CD4-positive, alpha-beta T cell treated with Interleukin-15 for 4 hours (primary cell): Measurements from ENCODE around the gene ALG12.
"Not testable (repeated sequence)": the region's sequence is repeated elsewhere in the genome, so short reads cannot be mapped to it uniquely, and the experiment has no call there.

ENCODE experiments used
- DNase-seq: peaks from one replicate; pipeline ENCODE4 v3.0.0-alpha.2; 2020; ENCODE audit warnings: low spot score

The ALG12 gene

DNA sequence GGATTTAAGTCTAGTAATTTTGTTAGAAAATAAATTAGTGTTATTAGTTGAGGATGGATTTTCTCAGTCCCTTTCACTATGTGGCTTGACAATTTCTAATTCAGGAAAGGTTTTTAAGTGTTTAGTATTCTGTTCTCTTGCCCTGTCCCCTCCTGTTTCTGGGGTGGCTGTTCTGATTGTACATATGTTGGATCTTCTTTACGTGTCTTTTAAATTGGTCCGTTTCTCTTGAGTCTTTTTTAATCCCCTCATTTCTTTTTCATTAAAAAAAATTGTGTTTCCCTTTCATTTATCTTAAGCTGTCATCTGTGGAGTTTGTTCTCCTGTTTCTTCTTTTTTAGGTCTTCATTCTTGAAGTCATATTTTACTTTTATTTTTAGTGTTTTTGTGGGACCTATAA, 52.1 kb downstream of the ALG12 start:
- DNase-seq: no peak

DNA sequence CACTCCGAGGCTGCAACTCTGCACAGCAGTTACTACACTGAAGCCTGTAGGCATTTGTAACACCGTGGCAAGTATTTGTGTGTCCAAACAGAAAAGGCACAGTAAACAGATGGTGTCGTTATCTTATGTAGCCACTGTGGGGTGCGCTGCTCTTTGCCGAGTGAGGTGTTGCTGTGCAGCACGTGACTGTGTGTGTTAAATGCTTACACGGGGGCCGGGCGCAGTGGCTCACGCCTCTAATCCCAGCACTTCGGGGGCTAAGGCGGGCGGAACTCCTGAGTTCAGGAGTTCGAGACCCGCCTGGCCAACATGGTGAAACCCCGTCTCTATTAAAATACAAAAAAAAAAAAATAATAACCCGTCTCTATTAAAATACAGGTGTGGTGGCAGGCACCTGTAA, 53.1 kb downstream of the ALG12 start:
- no peak for DNase-seq

GRCh38 chr22:49863931-49864330, 54.3 kb downstream of the ALG12 start:
- no peak for DNase-seq

DNA sequence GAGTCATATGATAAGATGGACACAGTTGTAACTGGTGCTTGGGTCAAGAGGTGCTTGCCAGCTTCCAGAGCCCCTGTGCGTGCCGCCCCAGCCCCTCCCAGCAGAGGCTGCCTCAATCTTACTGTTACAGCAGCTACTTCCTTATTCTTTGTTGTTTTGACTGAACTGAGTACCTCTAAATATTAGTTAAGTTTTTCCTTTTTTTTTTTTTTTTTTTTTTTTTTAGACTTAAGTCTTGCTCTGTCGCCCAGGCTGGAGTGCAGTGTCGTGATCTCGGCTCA, 55.8 kb downstream of the ALG12 start:
- DNase-seq: no peak

- no peak for DNase-seq
Observed at GRCh38 chr22:49861642-49862495, 56.4 kb downstream of the ALG12 start.

GRCh38 chr22:49858827-49859226, 59.4 kb downstream of the ALG12 start:
- DNase-seq: no peak

DNA sequence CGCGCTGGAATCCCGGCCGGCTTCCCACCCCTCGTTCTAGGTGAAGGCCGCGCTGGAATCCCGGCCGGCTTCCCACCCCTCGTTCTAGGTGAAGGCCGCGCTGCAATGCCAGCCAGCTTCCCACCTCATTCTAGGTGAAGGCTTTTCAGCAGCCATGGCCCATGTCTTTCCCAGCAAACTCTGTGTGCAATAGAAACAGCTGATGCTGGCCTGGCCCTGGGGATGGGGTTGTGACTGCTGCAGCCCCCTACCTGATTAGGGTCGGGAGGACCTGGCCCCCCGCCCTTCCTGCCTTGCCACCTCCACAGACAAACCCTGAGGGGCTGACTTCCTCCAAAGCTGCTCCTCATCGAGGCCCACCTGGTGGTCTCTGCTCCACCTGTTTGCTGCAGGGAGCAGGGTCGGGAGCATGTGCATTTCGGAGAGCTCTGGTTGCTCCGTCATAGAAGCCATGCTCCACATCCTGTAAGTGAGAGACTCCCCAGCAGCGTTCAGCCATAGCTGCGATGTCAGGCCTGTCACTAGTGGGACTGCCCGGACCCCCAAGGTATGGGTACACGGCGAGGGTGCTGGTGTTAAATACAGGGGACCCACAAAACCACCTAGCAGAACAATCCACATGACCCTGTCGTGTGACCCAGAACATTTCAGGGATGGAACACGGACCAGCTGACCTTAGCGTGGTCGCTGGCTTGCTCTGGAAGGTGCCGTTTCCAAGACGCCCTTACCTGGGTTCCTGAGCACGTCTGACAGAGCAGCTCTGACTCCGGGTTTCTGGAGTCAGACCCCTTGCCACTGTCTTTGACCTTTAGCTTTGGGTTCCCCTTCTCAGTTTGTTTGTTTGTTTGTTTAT, 61.2 kb downstream of the ALG12 start:
- no peak for DNase-seq

DNA sequence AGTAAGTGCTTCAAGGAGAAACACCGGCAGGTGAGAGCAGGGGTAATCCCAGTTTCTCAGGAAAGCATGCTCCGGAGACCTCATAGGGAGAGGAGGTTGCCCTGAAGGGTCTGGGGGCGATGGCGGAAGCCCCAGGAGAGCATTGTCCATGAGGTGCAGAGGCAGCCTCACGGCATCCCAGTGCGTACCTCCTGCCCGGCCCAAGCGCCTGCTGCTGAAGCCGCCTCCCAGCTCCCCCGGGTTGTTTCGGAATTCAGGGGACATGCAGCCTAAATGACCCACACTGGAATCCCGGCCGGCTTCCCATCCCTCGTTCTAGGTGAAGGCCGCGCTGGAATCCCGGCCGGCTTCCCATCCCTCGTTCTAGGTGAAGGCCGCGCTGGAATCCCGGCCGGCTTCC, 61.9 kb downstream of the ALG12 start:
- no peak for DNase-seq

GRCh38 chr22:49855251-49855911, 62.9 kb downstream of the ALG12 start:
- DNase-seq: no peak

- DNase-seq: no peak
Observed at GRCh38 chr22:49853981-49854831, 64.0 kb downstream of the ALG12 start.

DNA sequence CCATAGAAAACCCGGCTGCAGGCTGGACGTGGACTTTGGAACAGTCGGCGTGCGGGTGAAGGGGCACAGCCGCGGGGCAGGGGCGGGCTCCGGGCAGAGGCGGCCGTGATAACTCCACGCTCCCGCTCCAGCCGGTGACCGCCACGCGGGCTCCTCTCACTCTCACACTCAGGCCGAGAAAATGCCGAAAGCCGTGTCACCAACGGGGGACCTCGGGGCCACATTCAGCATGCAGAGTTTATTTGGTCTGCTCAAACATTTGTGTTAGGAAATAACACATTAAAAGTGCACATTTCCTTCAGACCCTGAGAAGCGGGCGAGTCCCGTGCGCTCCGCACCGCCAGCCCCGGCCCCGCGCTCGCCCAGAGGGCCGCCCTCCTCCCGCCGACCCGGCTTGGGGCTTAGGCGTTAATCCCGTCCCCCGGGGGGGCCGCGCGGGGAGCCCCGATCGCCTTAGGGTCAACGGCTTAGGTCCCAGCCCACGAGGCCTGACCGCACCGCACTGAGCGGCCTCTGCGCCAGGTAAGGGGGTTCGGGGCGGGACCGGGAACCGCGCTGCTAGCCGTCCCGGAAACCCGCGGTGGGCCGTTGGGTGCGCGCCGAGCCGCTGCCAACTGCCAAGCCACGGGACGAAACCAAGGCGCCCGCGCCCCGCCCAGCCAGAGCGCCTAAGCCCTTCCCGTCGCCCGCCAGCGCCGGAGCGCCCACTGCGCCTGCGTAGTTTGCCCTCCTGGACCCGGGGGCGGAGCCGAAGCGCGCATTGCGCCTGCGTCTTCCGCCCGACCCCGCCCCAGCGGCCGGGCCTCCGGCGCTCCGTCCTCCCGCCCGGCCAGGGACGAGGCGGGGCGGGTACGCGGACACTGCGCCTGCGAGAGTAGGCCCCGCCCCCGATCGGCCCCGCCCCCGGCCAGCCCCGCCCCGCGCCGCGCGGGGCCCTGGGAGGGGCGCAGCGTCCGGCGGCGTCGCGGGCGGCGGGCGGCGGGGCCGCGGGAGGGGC, 65.0 kb downstream of the ALG12 start, which contains the start of gene ZBED4:
ZBED4 (plus strand) TSS at position 947 of the 997 bp plus-strand sequence. CDS start 29,819 bp downstream, outside the sequence.
- peak; percentile 98 for DNase-seq

GRCh38 chr22:49852568-49852897, 65.7 kb downstream of the ALG12 start:
- DNase-seq: not testable (repeated sequence)

GRCh38 chr22:49850959-49851802, 67.1 kb downstream of the ALG12 start:
- no peak for DNase-seq
